Measurements from ENCODE around the gene EPHB6. TPM values are rescaled to one million over a fixed set of nuclear protein-coding genes. Genes with fewer than 3 reads are reported as not detected.

EPHB6 gene
- total RNA-seq, result 17.3 TPM

GRCh38 chr7:142854372-142855113 lies at the start of gene EPHB6:
Gene EPHB6 (plus strand): TSS chr7:142855076. CDS start chr7:142863228, 8,152 bp downstream.

GRCh38 chr7:142885311-142886230 lies 30.7 kb downstream of the EPHB6 start, which contains the start of gene TRPV6:
Gene TRPV6 (minus strand): TSS chr7:142885745.

Other genes starting within 250 kb of the EPHB6 start
- not detected for gene PRSS1, start 105.6 kb upstream of the EPHB6 start, total RNA-seq
- gene PRSS2, start 84.1 kb upstream of the EPHB6 start, total RNA-seq, result not detected
- 0.55 TPM for gene TRPV6, start 30.7 kb downstream of the EPHB6 start, total RNA-seq
- 0.16 TPM for gene TRPV5, start 78.7 kb downstream of the EPHB6 start, total RNA-seq
- not detected for gene LLCFC1, start 84.4 kb downstream of the EPHB6 start, total RNA-seq
- gene KEL, start 107.3 kb downstream of the EPHB6 start, total RNA-seq, result 5.1 TPM
- gene OR9A2, start 172.1 kb downstream of the EPHB6 start, total RNA-seq, result not detected
- not detected for gene OR6V1, start 197.3 kb downstream of the EPHB6 start, total RNA-seq